K562 treated with DMSO at 1 percent for 12 hours (cell line): ENCODE results near the gene MTPN. TPM values are rescaled to one million over a fixed set of nuclear protein-coding genes. Genes with fewer than 3 reads are reported as not detected.

Experiments used
- total RNA-seq: library from RNA; unstranded; fragments of 300-600 nt; gene quantifications from 2 replicates; pipeline ENCODE4 v1.2.3, GENCODE V29; 2022; ENCODE audit not compliant: insufficient read depth

The MTPN gene
- total RNA-seq: 54.5 and 172 TPM in 2 replicates

GRCh38 chr7:135977007-135977741, at the start of gene MTPN:
Gene MTPN, minus strand, starts transcription at chr7:135977359. Its CDS starts 259 bp downstream, at chr7:135977100.

Other genes starting within 250 kb of the MTPN start
- 0.93 and 2.3 TPM in 2 replicates for gene SLC13A4, start 249.2 kb downstream of the MTPN start, total RNA-seq
- gene FAM180A, start 228.5 kb downstream of the MTPN start, total RNA-seq: not detected in 2 replicates